ENCODE measurements around the gene ABHD2. TPM values are rescaled to one million over a fixed set of nuclear protein-coding genes. Genes with fewer than 3 reads are reported as not detected.

ABHD2 gene
- polyA plus RNA-seq, 2 donors, result 3.8 to 6.0 TPM

GRCh38 chr15:89072277-89072869 lies 15.9 kb upstream of the ABHD2 start:
- Histone ChIP-seq H3K4me3 (ENCODE audit: low read depth in 1 of 2, low read length in 2 of 2) (no peak overlapping the region), H3K4me1 (ENCODE audit: control insufficient read depth in 2 of 2, insufficient read depth in 2 of 2, low read length in 1 of 2) (peaks cover 0 to 4% of the 10 kb centered on the region in 2 donors), H3K9me3 (ENCODE audit: control insufficient read depth in 2 of 2, insufficient read depth in 1 of 2, low read depth in 1 of 2, low read length in 1 of 2) (no peaks in the 10 kb centered on the region), H3K36me3 (ENCODE audit: control insufficient read depth in 2 of 2, insufficient read depth in 2 of 2, low read length in 1 of 2) (no peaks in the 10 kb centered on the region), H3K27me3 (ENCODE audit: control insufficient read depth in 1 of 2, insufficient read depth in 2 of 2, low read length in 2 of 2) (no peaks in the 10 kb centered on the region), H3K27ac (ENCODE audit: low read depth in 2 of 2, low read length in 1 of 2) (no peak overlapping the region)
- 77 to 84% methylated on average over 3 of the region's 3 CpGs for WGBS, 2 donors

- no peaks in the 10 kb centered on the region for H3K27me3 ChIP-seq (ENCODE audit: control insufficient read depth in 1 of 2, insufficient read depth in 2 of 2, low read length in 2 of 2)
- no peaks in the 10 kb centered on the region for H3K36me3 ChIP-seq (ENCODE audit: control insufficient read depth in 2 of 2, insufficient read depth in 2 of 2, low read length in 1 of 2)
- no peak overlapping the region for H3K4me3 ChIP-seq (ENCODE audit: low read depth in 1 of 2, low read length in 2 of 2)
- H3K27ac ChIP-seq (ENCODE audit: low read depth in 2 of 2, low read length in 1 of 2), result no peak overlapping the region
- H3K9me3 ChIP-seq (ENCODE audit: control insufficient read depth in 2 of 2, insufficient read depth in 1 of 2, low read depth in 1 of 2, low read length in 1 of 2), result no peaks in the 10 kb centered on the region
- peaks cover 0 to 2% of the 10 kb centered on the region in 2 donors for H3K4me1 ChIP-seq (ENCODE audit: control insufficient read depth in 2 of 2, insufficient read depth in 2 of 2, low read length in 1 of 2)
- WGBS, 2 donors, result 77 to 79% methylated on average over 4 of the region's 4 CpGs
Observed at GRCh38 chr15:89074402-89075012, 13.7 kb upstream of the ABHD2 start.

GRCh38 chr15:89075101-89075640 lies 13.1 kb upstream of the ABHD2 start:
- Histone ChIP-seq H3K9me3 (ENCODE audit: control insufficient read depth in 2 of 2, insufficient read depth in 1 of 2, low read depth in 1 of 2, low read length in 1 of 2) (no peaks in the 10 kb centered on the region), H3K27me3 (ENCODE audit: control insufficient read depth in 1 of 2, insufficient read depth in 2 of 2, low read length in 2 of 2) (no peaks in the 10 kb centered on the region), H3K27ac (ENCODE audit: low read depth in 2 of 2, low read length in 1 of 2) (no peak overlapping the region), H3K4me1 (ENCODE audit: control insufficient read depth in 2 of 2, insufficient read depth in 2 of 2, low read length in 1 of 2) (peaks cover 0 to 2% of the 10 kb centered on the region in 2 donors), H3K36me3 (ENCODE audit: control insufficient read depth in 2 of 2, insufficient read depth in 2 of 2, low read length in 1 of 2) (no peaks in the 10 kb centered on the region), H3K4me3 (ENCODE audit: low read depth in 1 of 2, low read length in 2 of 2) (no peak overlapping the region)
- WGBS, 2 donors, result 74 to 75% methylated on average over 4 of the region's 4 CpGs

GRCh38 chr15:89075846-89076245 lies 12.4 kb upstream of the ABHD2 start:
- Histone ChIP-seq H3K27ac (ENCODE audit: low read depth in 2 of 2, low read length in 1 of 2) (no peak overlapping the region), H3K27me3 (ENCODE audit: control insufficient read depth in 1 of 2, insufficient read depth in 2 of 2, low read length in 2 of 2) (no peaks in the 10 kb centered on the region), H3K4me1 (ENCODE audit: control insufficient read depth in 2 of 2, insufficient read depth in 2 of 2, low read length in 1 of 2) (peaks cover 0 to 2% of the 10 kb centered on the region in 2 donors), H3K9me3 (ENCODE audit: control insufficient read depth in 2 of 2, insufficient read depth in 1 of 2, low read depth in 1 of 2, low read length in 1 of 2) (no peaks in the 10 kb centered on the region), H3K4me3 (ENCODE audit: low read depth in 1 of 2, low read length in 2 of 2) (no peak overlapping the region), H3K36me3 (ENCODE audit: control insufficient read depth in 2 of 2, insufficient read depth in 2 of 2, low read length in 1 of 2) (no peaks in the 10 kb centered on the region)
- 67 to 84% methylated on average over 4 of the region's 4 CpGs for WGBS, 2 donors

- no peak overlapping the region for H3K4me3 ChIP-seq (ENCODE audit: low read depth in 1 of 2, low read length in 2 of 2)
- 38 to 54% methylated on average over 1 of the region's 1 CpG for WGBS, 2 donors
- H3K9me3 ChIP-seq (ENCODE audit: control insufficient read depth in 2 of 2, insufficient read depth in 1 of 2, low read depth in 1 of 2, low read length in 1 of 2), result no peaks in the 10 kb centered on the region
- H3K27ac ChIP-seq (ENCODE audit: low read depth in 2 of 2, low read length in 1 of 2), result no peak overlapping the region
- no peaks in the 10 kb centered on the region for H3K4me1 ChIP-seq (ENCODE audit: control insufficient read depth in 2 of 2, insufficient read depth in 2 of 2, low read length in 1 of 2)
- H3K36me3 ChIP-seq (ENCODE audit: control insufficient read depth in 2 of 2, insufficient read depth in 2 of 2, low read length in 1 of 2), result no peaks in the 10 kb centered on the region
- no peaks in the 10 kb centered on the region for H3K27me3 ChIP-seq (ENCODE audit: control insufficient read depth in 1 of 2, insufficient read depth in 2 of 2, low read length in 2 of 2)
Observed at GRCh38 chr15:89077750-89078149, 10.5 kb upstream of the ABHD2 start.

GRCh38 chr15:89078851-89079810 lies 9.1 kb upstream of the ABHD2 start:
- Histone ChIP-seq H3K9me3 (ENCODE audit: control insufficient read depth in 2 of 2, insufficient read depth in 1 of 2, low read depth in 1 of 2, low read length in 1 of 2) (no peaks in the 10 kb centered on the region), H3K4me1 (ENCODE audit: control insufficient read depth in 2 of 2, insufficient read depth in 2 of 2, low read length in 1 of 2) (no peaks in the 10 kb centered on the region), H3K36me3 (ENCODE audit: control insufficient read depth in 2 of 2, insufficient read depth in 2 of 2, low read length in 1 of 2) (no peaks in the 10 kb centered on the region), H3K4me3 (ENCODE audit: low read depth in 1 of 2, low read length in 2 of 2) (no peak overlapping the region), H3K27ac (ENCODE audit: low read depth in 2 of 2, low read length in 1 of 2) (no peak overlapping the region), H3K27me3 (ENCODE audit: control insufficient read depth in 1 of 2, insufficient read depth in 2 of 2, low read length in 2 of 2) (no peaks in the 10 kb centered on the region)
- whole genome bisulfite sequencing, 2 donors, result 89 to 95% methylated on average over 5 of the region's 5 CpGs

- no peaks in the 10 kb centered on the region for H3K27me3 ChIP-seq (ENCODE audit: control insufficient read depth in 1 of 2, insufficient read depth in 2 of 2, low read length in 2 of 2)
- no peaks in the 10 kb centered on the region for H3K9me3 ChIP-seq (ENCODE audit: control insufficient read depth in 2 of 2, insufficient read depth in 1 of 2, low read depth in 1 of 2, low read length in 1 of 2)
- 96 to 97% methylated on average over 1 of the region's 1 CpG for WGBS, 2 donors
Observed at GRCh38 chr15:89081878-89082277, 6.4 kb upstream of the ABHD2 start.

GRCh38 chr15:89083246-89083645 lies 5.0 kb upstream of the ABHD2 start:
- 96 to 98% methylated on average over 6 of the region's 6 CpGs for WGBS, 2 donors
- Histone ChIP-seq H3K4me3 (ENCODE audit: low read depth in 1 of 2, low read length in 2 of 2) (no peak overlapping the region), H3K4me1 (ENCODE audit: control insufficient read depth in 2 of 2, insufficient read depth in 2 of 2, low read length in 1 of 2) (no peaks in the 10 kb centered on the region), H3K27ac (ENCODE audit: low read depth in 2 of 2, low read length in 1 of 2) (no peak overlapping the region), H3K36me3 (ENCODE audit: control insufficient read depth in 2 of 2, insufficient read depth in 2 of 2, low read length in 1 of 2) (no peaks in the 10 kb centered on the region), H3K9me3 (ENCODE audit: control insufficient read depth in 2 of 2, insufficient read depth in 1 of 2, low read depth in 1 of 2, low read length in 1 of 2) (no peaks in the 10 kb centered on the region), H3K27me3 (ENCODE audit: control insufficient read depth in 1 of 2, insufficient read depth in 2 of 2, low read length in 2 of 2) (no peaks in the 10 kb centered on the region)

More at GRCh38 chr15:89081878-89082277, 6.4 kb upstream of the ABHD2 start:
- no peak overlapping the region for H3K27ac ChIP-seq (ENCODE audit: low read depth in 2 of 2, low read length in 1 of 2)
- no peaks in the 10 kb centered on the region for H3K4me1 ChIP-seq (ENCODE audit: control insufficient read depth in 2 of 2, insufficient read depth in 2 of 2, low read length in 1 of 2)
- H3K36me3 ChIP-seq (ENCODE audit: control insufficient read depth in 2 of 2, insufficient read depth in 2 of 2, low read length in 1 of 2), result no peaks in the 10 kb centered on the region
- no peak overlapping the region for H3K4me3 ChIP-seq (ENCODE audit: low read depth in 1 of 2, low read length in 2 of 2)

- no peaks in the 10 kb centered on the region for H3K9me3 ChIP-seq (ENCODE audit: control insufficient read depth in 2 of 2, insufficient read depth in 1 of 2, low read depth in 1 of 2, low read length in 1 of 2)
- no peaks in the 10 kb centered on the region for H3K36me3 ChIP-seq (ENCODE audit: control insufficient read depth in 2 of 2, insufficient read depth in 2 of 2, low read length in 1 of 2)
- H3K27me3 ChIP-seq (ENCODE audit: control insufficient read depth in 1 of 2, insufficient read depth in 2 of 2, low read length in 2 of 2), result no peaks in the 10 kb centered on the region
- no peak overlapping the region for H3K4me3 ChIP-seq (ENCODE audit: low read depth in 1 of 2, low read length in 2 of 2)
- peaks cover 0 to 4% of the 10 kb centered on the region in 2 donors for H3K4me1 ChIP-seq (ENCODE audit: control insufficient read depth in 2 of 2, insufficient read depth in 2 of 2, low read length in 1 of 2)
- WGBS, 2 donors, result 67 to 76% methylated on average over 4 of the region's 4 CpGs
- no peak overlapping the region for H3K27ac ChIP-seq (ENCODE audit: low read depth in 2 of 2, low read length in 1 of 2)
Observed at GRCh38 chr15:89085289-89085926, 2.8 kb upstream of the ABHD2 start.
